GM12891 (cell line): ENCODE measurements around the gene RGS7.

Source experiments
- DNase-seq: peaks from one replicate; pipeline ENCODE4 v3.0.0; 2011; ENCODE audit warnings: low spot score; ENCODE audit not compliant: insufficient read length
- FAIRE-seq: peaks from 2 replicates; lab custom pipeline; 2011; peaks lifted over from hg19 to GRCh38; lab: Jason Lieb, UNC
- PAX5 ChIP-seq: IDR thresholded peaks from 2 replicates; pipeline ENCODE4 v1.6.1; 2011; ENCODE audit warnings: low read length, moderate library complexity, mild to moderate bottlenecking; ENCODE audit not compliant: insufficient read depth, severe bottlenecking
- POLR2A ChIP-seq: IDR thresholded peaks from 2 replicates; pipeline ENCODE4 v1.6.1; 2011; ENCODE audit warnings: low read depth, low read length, control low read depth
- POLR2AphosphoS5 ChIP-seq: IDR thresholded peaks from 2 replicates; pipeline ENCODE4 v1.6.1; 2011; ENCODE audit warnings: low read depth, low read length, control low read depth
- POU2F2 ChIP-seq: IDR thresholded peaks from 2 replicates; pipeline ENCODE4 v1.6.1; 2011; ENCODE audit warnings: low read depth, mild to moderate bottlenecking, control low read depth, low read length, moderate library complexity
- SPI1 ChIP-seq: IDR thresholded peaks from 2 replicates; pipeline ENCODE4 v1.6.1; 2011; ENCODE audit warnings: low read depth, low read length, control low read depth
- TAF1 ChIP-seq: IDR thresholded peaks from 2 replicates; pipeline ENCODE4 v1.6.1; 2011; ENCODE audit warnings: low read depth, low read length, control low read depth

The RGS7 gene

DNA sequence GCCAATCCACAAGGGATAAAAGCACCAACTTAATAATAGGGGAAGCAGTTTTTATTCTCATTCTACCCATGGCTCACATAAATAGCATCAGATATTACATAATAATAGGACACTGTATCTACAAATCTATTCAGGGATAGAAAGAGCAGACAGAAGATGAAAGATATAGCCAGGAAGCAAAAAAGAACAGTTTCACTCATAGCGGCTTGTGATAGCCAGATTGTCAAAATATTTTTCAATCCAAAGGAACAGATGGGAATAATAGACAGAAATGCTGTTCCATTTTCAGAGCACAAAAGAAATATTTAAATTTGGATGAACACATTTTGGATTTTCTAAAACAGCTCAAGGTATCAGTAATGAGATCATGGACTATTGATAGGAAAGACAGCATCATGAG lies 512.5 kb downstream of the RGS7 start:
- FAIRE-seq, result no peak
- no peak for TF ChIP-seq TAF1
- TF ChIP-seq PAX5, result no peak
- TF ChIP-seq POU2F2, result no peak
- TF ChIP-seq POLR2A, result no peak
- DNase-seq, result no peak

DNA sequence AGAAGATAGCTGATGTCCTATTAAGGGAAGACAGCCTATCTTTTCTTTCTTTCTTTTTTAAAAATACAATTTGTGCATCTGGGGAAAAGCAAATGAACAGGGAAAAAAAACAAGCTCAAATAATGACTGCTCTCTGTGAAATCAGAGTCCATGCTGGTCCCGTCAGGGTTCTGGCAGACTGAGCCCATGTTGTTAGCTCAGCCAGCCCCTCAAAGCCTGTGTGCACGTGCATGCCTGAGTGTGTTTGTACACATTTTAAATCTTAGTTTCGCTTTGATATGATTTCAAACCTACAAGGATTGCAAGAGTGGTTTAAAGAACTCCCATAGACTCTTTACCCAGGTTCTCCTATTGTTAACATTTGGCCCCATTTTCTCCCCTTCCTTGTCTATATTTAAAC lies 513.2 kb downstream of the RGS7 start:
- FAIRE-seq (no peak), DNase-seq (no peak)
- TF ChIP-seq TAF1, result no peak
- no peak for TF ChIP-seq PAX5
- TF ChIP-seq SPI1, result no peak
- TF ChIP-seq POU2F2, result no peak
- TF ChIP-seq POLR2A, result no peak
- TF ChIP-seq POLR2AphosphoS5, result no peak

DNA sequence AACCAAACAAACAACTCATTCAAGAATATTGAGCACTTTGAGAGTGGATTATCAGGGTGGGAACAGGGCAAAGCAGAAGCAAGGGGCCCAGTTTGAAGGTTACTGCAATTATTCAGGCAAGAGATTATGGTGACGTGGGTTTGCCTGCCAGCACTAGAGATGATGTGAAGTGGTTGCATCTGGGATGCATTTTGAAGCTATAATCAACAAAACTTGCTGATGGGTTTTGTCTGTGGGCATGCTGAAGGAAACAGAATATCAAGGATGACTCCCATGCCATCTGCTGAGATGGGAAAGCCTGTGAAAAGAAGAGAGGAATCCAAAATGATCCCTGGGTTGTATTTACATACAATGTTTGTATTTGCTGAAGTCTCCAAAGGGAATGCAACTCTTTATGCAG lies 520.7 kb downstream of the RGS7 start:
- TF ChIP-seq POU2F2, result no peak
- FAIRE-seq (no peak), DNase-seq (no peak)

DNA sequence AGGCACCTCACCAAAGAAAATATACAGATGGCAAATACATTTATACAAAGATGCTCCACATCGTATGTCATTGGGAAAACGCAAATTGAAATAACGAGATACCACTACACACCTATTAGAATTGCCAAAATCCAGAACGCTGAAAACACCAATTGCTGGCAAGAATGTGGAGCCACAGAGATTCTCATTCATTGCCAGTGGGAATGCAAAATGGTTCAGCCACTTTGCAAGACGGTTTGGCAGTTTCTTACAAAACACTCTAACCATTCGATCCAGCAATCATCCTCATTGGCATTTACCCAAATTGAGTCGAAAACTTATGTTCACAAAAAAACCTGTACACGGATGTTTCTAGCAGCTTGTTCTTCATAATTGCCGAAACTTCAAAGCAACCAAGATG lies 521.7 kb downstream of the RGS7 start:
- FAIRE-seq, result no peak
- TF ChIP-seq POLR2A (no peak), POU2F2 (no peak)
- DNase-seq, result no peak

DNA sequence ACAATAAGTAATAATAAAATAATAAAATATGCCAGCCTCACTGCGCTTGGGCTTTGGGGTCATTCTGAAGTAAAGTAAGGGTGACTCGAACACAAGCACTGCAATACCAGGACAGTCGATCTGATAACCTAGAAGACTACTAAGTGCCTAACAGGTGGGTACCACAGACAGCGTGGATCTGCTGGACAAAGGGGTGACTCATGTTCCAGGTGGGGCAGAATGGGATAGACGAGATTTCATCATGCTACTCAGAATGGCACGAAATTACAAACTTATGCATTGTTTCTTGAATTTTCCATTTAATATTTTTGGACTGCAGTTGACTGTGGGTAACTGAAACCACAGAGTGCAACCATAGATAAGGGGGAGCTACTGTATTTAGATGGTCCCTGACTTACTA lies 523.9 kb downstream of the RGS7 start:
- FAIRE-seq, result no peak
- TF ChIP-seq POU2F2, result no peak
- TF ChIP-seq SPI1, result no peak
- TF ChIP-seq TAF1, result no peak
- no peak for TF ChIP-seq POLR2AphosphoS5
- no peak for TF ChIP-seq POLR2A
- DNase-seq, result no peak

DNA sequence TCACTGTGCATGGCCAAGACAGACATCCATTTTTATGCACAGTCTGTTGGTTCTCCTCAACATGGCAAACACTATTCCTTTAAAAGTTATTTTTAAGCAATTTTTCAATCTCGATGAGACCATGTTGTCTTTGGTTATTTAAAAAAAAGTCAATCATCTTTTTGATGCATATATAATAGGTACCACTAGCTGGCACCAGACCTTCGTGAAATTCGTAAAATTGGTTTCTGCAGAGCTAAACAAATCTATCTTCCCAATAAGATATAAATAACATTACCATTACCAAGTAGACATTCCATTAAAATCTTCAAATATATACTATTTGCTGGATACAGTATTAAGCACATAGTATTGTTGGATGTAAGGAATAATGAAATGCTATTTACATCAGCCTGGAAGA lies 525.1 kb downstream of the RGS7 start:
- FAIRE-seq (no peak), DNase-seq (no peak)
- TF ChIP-seq PAX5 (no peak), POU2F2 (no peak), POLR2AphosphoS5 (no peak), POLR2A (no peak), TAF1 (no peak), SPI1 (no peak)

DNA sequence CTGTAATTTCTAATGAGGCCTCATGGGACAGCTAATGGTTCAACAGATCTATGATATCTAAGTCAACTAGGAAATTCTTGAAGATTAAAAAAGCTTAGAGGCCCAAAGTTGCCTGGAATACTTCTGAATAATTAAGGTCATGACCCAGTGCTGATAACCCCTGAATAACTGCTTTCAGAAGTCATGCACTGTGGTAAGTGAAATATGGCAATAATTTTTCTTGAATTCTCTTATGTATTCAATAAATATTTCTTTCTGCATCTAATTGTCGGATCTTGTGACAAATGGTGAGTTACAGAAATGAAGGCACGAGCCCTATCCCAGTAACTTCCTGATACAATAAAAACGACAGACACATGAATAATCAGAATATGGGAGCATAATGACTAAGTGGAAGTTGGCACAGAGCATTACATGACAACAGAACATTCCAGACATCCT lies 525.8 kb downstream of the RGS7 start:
- no peak for TF ChIP-seq POU2F2
- TF ChIP-seq POLR2AphosphoS5, result no peak
- TF ChIP-seq SPI1, result no peak
- TF ChIP-seq TAF1, result no peak
- no peak for TF ChIP-seq POLR2A
- TF ChIP-seq PAX5, result no peak
- DNase-seq, result no peak
- no peak for FAIRE-seq

DNA sequence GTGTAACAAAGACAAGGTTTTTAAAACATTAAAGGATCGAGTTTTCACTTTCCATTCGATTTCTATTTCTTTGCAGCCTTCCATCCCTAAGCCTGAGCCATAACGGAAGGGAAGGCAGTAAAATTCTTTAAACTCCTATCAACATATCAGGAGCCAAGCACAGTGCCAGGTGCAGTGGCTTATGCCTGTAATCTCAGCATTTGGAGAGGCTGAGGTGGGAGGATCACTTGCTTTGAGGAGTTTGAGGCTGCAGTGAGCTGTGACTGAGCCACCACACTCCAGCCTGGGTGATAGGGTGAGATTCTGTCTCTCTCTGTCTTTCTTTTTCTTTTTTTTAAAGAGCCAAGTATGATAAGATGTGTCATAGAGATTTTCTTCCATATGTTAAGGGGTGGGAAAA lies 527.5 kb downstream of the RGS7 start:
- TF ChIP-seq PAX5 (no peak), POU2F2 (no peak), POLR2AphosphoS5 (no peak)
- DNase-seq (no peak), FAIRE-seq (no peak)

DNA sequence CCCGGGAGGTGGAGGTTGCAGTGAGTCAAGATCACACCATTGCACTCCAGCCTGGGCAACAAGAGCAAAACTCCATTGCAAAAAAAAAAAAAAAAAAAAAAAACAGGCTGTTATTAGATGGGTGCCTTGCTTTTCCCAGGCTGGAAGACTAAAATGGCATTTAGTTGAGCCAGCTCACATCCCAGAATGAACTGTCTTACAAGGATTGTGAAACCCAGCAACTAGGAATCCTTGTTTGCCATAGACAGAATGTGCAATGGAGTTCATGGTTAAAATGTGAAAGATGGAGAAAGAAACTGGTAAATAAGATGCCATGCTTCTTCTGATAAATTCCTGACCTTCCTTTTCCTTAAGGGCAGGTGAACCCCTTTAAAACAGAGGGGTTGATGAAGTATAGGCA lies 529.2 kb downstream of the RGS7 start:
- FAIRE-seq (no peak), DNase-seq (no peak)
- TF ChIP-seq POU2F2, result no peak
- no peak for TF ChIP-seq TAF1
- TF ChIP-seq PAX5, result no peak
- TF ChIP-seq POLR2AphosphoS5, result no peak
- no peak for TF ChIP-seq SPI1
- TF ChIP-seq POLR2A, result no peak

DNA sequence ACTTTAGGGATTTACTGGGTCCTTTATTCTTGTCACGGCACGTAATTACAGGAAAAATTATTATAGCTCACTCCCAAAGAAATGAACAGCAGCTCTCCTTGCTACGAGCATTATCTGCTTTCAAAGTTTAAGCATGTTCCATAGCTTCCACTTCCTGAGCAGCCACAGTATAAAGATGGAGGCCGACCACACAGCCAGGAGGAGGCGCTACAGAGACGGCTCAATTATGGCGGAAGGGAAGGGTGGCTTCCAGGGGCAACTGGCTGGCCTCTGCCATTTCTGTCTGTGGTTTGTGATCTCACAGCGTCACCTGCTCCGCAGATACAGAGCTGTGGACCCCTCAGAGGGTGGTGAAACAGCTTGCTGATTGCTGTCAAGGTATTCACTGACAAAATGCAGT lies 532.8 kb downstream of the RGS7 start:
- DNase-seq (no peak), FAIRE-seq (no peak)
- TF ChIP-seq TAF1, result no peak
- no peak for TF ChIP-seq POLR2A
- TF ChIP-seq SPI1, result no peak
- TF ChIP-seq POLR2AphosphoS5, result no peak
- no peak for TF ChIP-seq POU2F2
- TF ChIP-seq PAX5, result no peak

DNA sequence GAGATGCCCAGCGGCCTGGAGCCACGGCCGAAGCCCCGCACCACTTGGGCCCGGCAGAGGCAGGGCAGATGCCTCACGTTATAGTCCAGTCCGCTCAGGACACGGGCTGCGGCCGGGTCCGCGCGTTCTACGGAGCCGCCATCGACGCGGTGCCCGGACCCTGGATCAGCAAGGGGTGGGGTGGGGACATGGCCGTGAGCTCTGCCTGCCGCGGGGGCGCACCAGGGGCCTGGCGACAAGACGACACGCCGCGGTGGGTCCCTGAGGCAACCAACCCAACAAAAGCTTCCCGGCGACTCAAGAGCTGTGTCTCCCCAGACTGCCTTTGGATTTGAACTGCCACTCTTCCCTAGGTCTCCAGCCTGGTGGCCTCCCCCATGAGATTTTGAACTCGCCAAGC lies 533.6 kb downstream of the RGS7 start:
- DNase-seq (no peak), FAIRE-seq (no peak)
- no peak for TF ChIP-seq PAX5

DNA sequence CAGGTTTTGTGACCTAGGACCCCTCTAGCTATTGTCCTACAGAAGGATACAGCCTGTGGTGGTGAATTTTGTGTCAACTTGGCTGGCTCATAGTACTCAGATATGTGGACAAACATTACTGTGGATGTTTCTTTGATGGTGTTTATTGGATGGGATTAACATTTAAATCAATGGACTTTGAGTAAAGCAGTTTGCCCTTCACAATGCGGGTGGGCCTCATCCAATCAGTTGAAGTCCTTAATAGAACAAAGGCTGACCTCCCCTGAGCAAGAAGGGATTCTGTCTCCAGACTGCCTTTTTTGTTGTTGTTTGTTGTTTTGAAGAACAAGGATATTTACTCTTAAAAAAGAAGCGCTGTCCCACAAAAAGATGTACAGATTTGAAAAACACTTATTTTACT lies 535.1 kb downstream of the RGS7 start:
- FAIRE-seq (no peak), DNase-seq (no peak)
- TF ChIP-seq POLR2AphosphoS5 (no peak), POLR2A (no peak)
